ENCODE measurements around the gene TBX6.

TBX6 gene

GRCh38 chr16:30053376-30054015 is 38.2 kb downstream of the TBX6 start:
- no peak for TF ChIP-seq CTCF (IDR thresholded peaks at IDR 0.05; ENCODE audit: extremely low read depth, insufficient read depth, missing control alignments)
- no peak for DNase-seq (ENCODE audit: low spot score)
- in situ Hi-C loops (cut with MboI; ENCODE audit: low pct_unique_long_range_greater_than_20kb, low sequenced_read_pairs, unreplicated experiment): no loop called here

- peak; percentile 95 for DNase-seq (ENCODE audit: low spot score)
- TF ChIP-seq CTCF (IDR thresholded peaks at IDR 0.05; ENCODE audit: extremely low read depth, insufficient read depth, missing control alignments): no peak
- in situ Hi-C loops (cut with MboI; ENCODE audit: low pct_unique_long_range_greater_than_20kb, low sequenced_read_pairs, unreplicated experiment): no loop called here
Observed at GRCh38 chr16:30052671-30053372, 38.9 kb downstream of the TBX6 start.

GRCh38 chr16:30051518-30051917 is 40.2 kb downstream of the TBX6 start:
- no peak for DNase-seq (ENCODE audit: low spot score)
- TF ChIP-seq CTCF (IDR thresholded peaks at IDR 0.05; ENCODE audit: extremely low read depth, insufficient read depth, missing control alignments): no peak
- in situ Hi-C loops (cut with MboI; ENCODE audit: low pct_unique_long_range_greater_than_20kb, low sequenced_read_pairs, unreplicated experiment): no loop called here

- in situ Hi-C loops (cut with MboI; ENCODE audit: low pct_unique_long_range_greater_than_20kb, low sequenced_read_pairs, unreplicated experiment): no loop called here
- no peak for TF ChIP-seq CTCF (IDR thresholded peaks at IDR 0.05; ENCODE audit: extremely low read depth, insufficient read depth, missing control alignments)
- no peak for DNase-seq (ENCODE audit: low spot score)
Observed at GRCh38 chr16:30049871-30050270, 41.9 kb downstream of the TBX6 start.

- no peak for TF ChIP-seq CTCF (IDR thresholded peaks at IDR 0.05; ENCODE audit: extremely low read depth, insufficient read depth, missing control alignments)
- in situ Hi-C loops (cut with MboI; ENCODE audit: low pct_unique_long_range_greater_than_20kb, low sequenced_read_pairs, unreplicated experiment): no loop called here
- no peak for DNase-seq (ENCODE audit: low spot score)
Observed at GRCh38 chr16:30046588-30046987, 45.1 kb downstream of the TBX6 start.

GRCh38 chr16:30046178-30046577 is 45.5 kb downstream of the TBX6 start:
- in situ Hi-C loops (cut with MboI; ENCODE audit: low pct_unique_long_range_greater_than_20kb, low sequenced_read_pairs, unreplicated experiment): no loop called here
- no peak for TF ChIP-seq CTCF (IDR thresholded peaks at IDR 0.05; ENCODE audit: extremely low read depth, insufficient read depth, missing control alignments)
- DNase-seq (ENCODE audit: low spot score): no peak

Measured in GM13977 (cell line).